Measurements from ENCODE around the gene KRT2. TPM values are rescaled to one million over a fixed set of nuclear protein-coding genes. Genes with fewer than 3 reads are reported as not detected.

The KRT2 gene
- polyA plus RNA-seq, 2 of the 4 experiments (the other 2 are of a cell fraction), result 0.09 TPM; not detected in 1

- H3K4me1 ChIP-seq, result no peaks in the 10 kb centered on the region
- H3K27ac ChIP-seq, result no peak overlapping the region
- CTCF ChIA-PET, result interaction anchor here (0.8 to 1.4 kb wide), 3 partner anchors 38 to 484 kb away, joined by 3 read pairs; no protein-coding TSS in a partner anchor
- FAIRE-seq (no peak), ATAC-seq (no peak), DNase-seq (ENCODE audit: low read depth in 1 of 2, low spot score in 1 of 2) (no peak)
- 68% methylated on average over 7 of the region's 7 CpGs for WGBS (ENCODE audit: missing lambda C conversion rate)
- H3K4me3 ChIP-seq, result no peak overlapping the region
- no peaks in the 10 kb centered on the region for H3K9me3 ChIP-seq
- POLR2A ChIA-PET, result no interaction called here
- no peak for TF ChIP-seq FOSL2 (IDR thresholded peaks at IDR 0.05)
- TF ChIP-seq FOSL2 (CRISPR knock-in tag; IDR thresholded peaks at IDR 0.05), result no peak
- no peak for TF ChIP-seq FOXS1 (CRISPR knock-in tag; IDR thresholded peaks at IDR 0.05)
- TF ChIP-seq, protein P1, sequence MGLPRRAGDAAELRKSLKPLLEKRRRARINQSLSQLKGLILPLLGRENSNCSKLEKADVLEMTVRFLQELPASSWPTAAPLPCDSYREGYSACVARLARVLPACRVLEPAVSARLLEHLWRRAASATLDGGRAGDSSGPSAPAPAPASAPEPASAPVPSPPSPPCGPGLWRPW (IDR thresholded peaks at IDR 0.05), result no peak
- TF ChIP-seq TP53 (CRISPR knock-in tag; IDR thresholded peaks at IDR 0.05), result no peak
- no peak for TF ChIP-seq EHF (CRISPR knock-in tag; IDR thresholded peaks at IDR 0.05)
- TF ChIP-seq NR3C1 (IDR thresholded peaks at IDR 0.05), result no peak
- TF ChIP-seq JUN (IDR thresholded peaks at IDR 0.05), result no peak
- no peak for TF ChIP-seq MYC (IDR thresholded peaks at IDR 0.05; ENCODE audit: borderline replicate concordance, low read length)
- TF ChIP-seq, protein P2, sequence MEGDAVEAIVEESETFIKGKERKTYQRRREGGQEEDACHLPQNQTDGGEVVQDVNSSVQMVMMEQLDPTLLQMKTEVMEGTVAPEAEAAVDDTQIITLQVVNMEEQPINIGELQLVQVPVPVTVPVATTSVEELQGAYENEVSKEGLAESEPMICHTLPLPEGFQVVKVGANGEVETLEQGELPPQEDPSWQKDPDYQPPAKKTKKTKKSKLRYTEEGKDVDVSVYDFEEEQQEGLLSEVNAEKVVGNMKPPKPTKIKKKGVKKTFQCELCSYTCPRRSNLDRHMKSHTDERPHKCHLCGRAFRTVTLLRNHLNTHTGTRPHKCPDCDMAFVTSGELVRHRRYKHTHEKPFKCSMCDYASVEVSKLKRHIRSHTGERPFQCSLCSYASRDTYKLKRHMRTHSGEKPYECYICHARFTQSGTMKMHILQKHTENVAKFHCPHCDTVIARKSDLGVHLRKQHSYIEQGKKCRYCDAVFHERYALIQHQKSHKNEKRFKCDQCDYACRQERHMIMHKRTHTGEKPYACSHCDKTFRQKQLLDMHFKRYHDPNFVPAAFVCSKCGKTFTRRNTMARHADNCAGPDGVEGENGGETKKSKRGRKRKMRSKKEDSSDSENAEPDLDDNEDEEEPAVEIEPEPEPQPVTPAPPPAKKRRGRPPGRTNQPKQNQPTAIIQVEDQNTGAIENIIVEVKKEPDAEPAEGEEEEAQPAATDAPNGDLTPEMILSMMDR (IDR thresholded peaks at IDR 0.05), result no peak
- TF ChIP-seq REST (IDR thresholded peaks at IDR 0.05), result no peak
- no peak for TF ChIP-seq POLR2AphosphoS2 (conservative IDR thresholded peaks at IDR 0.05; ENCODE audit: low read length)
- no peak for TF ChIP-seq HOXB13 (CRISPR knock-in tag; IDR thresholded peaks at IDR 0.05; ENCODE audit: low read depth)
- no peak for TF ChIP-seq USF2 (IDR thresholded peaks at IDR 0.05)
- no peak for TF ChIP-seq JUNB (IDR thresholded peaks at IDR 0.05)
- no peak for TF ChIP-seq HDAC2 (IDR thresholded peaks at IDR 0.05)
- TF ChIP-seq CBX8 (IDR thresholded peaks at IDR 0.05), result no peak
- no peak for TF ChIP-seq ZC3H11A (IDR thresholded peaks at IDR 0.05)
- no peak overlapping the region for H3K4me2 ChIP-seq
Measured at GRCh38 chr12:52606581-52607218, 45.3 kb downstream of the KRT2 start.

DNA sequence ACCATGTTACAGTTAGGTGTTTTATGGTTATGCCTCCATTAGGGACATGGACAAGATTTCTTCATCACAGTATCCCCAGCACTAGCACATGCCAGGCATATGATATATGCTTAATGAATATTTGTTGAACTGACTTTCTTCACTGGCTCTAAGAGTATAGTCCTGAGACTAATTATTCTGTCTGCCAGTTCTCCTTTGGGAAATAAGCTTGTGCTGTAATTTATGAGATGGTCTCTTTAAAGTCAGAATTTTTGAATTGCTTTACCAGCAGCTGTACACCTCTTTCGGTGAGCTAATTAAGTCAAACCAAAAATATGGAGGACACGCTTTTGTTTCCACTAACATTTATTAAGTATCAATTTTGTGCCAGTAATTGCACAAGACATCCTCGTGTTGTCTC, 45.9 kb downstream of the KRT2 start:
- POLR2A ChIA-PET, result no interaction called here
- no peak overlapping the region for H3K4me3 ChIP-seq
- no peak for FAIRE-seq
- no peak for ATAC-seq
- CTCF ChIA-PET, result interaction anchor here (0.7 to 1.4 kb wide), 4 partner anchors 21 to 483 kb away, joined by 3 read pairs; no protein-coding TSS in a partner anchor
- WGBS (ENCODE audit: missing lambda C conversion rate), result 42% methylated on average over 3 of the region's 3 CpGs
- no peak overlapping the region for H3K27ac ChIP-seq
- no peak for TF ChIP-seq CBX2 (IDR thresholded peaks at IDR 0.05; ENCODE audit: borderline replicate concordance, low read depth)
- no peak for TF ChIP-seq HOXA7 (CRISPR knock-in tag; IDR thresholded peaks at IDR 0.05)
- no peak for TF ChIP-seq RFX5 (IDR thresholded peaks at IDR 0.05)
- no peak for TF ChIP-seq HDAC2 (IDR thresholded peaks at IDR 0.05)
- no peak for TF ChIP-seq CEBPB (IDR thresholded peaks at IDR 0.05)
- TF ChIP-seq BCL3 (IDR thresholded peaks at IDR 0.05), result no peak
- TF ChIP-seq, protein P3, sequence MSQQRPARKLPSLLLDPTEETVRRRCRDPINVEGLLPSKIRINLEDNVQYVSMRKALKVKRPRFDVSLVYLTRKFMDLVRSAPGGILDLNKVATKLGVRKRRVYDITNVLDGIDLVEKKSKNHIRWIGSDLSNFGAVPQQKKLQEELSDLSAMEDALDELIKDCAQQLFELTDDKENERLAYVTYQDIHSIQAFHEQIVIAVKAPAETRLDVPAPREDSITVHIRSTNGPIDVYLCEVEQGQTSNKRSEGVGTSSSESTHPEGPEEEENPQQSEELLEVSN (IDR thresholded peaks at IDR 0.05; ENCODE audit: borderline replicate concordance, low read depth), result no peak
- TF ChIP-seq MAX (IDR thresholded peaks at IDR 0.05), result no peak
- no peak for TF ChIP-seq RCOR1 (IDR thresholded peaks at IDR 0.05; ENCODE audit: low read depth, low read length)
- TF ChIP-seq HOXB13 (CRISPR knock-in tag; IDR thresholded peaks at IDR 0.05; ENCODE audit: low read depth), result no peak
- no peak for TF ChIP-seq TFCP2L1 (CRISPR knock-in tag; IDR thresholded peaks at IDR 0.05)
- TF ChIP-seq NPAS2 (CRISPR knock-in tag; IDR thresholded peaks at IDR 0.05; ENCODE audit: borderline replicate concordance), result no peak
- TF ChIP-seq SMC3 (IDR thresholded peaks at IDR 0.05), result no peak
- no peaks in the 10 kb centered on the region for H3K9me3 ChIP-seq
- no peak overlapping the region for H3K4me2 ChIP-seq
- DNase-seq (ENCODE audit: low read depth in 1 of 2, low spot score in 1 of 2), result no peak
- H3K4me1 ChIP-seq, result no peaks in the 10 kb centered on the region
